WTC11 (cell line): ENCODE measurements around the gene ARMC7. TPM values are rescaled to one million over a fixed set of nuclear protein-coding genes. Genes with fewer than 3 reads are reported as not detected.

Source experiments
- ATAC-seq: fragments of 200-7000 bp; cut with Tn5 transposase; 2 replicates; pipeline ENCODE4 v1.10.0; 2021; ENCODE audit warnings: mild to moderate bottlenecking, moderate library complexity
- CTCF ChIA-PET: fragments of 300-600 bp; sonication (Branson Sonifier 250); formaldehyde crosslinking; loops from one replicate; lab custom pipeline; 2021; ENCODE audit warnings: antibody characterized with exemption; lab: Charles Lee
- POLR2A ChIA-PET: fragments of 350-600 bp; sonication (Branson Sonifier 250); formaldehyde crosslinking; loops from one replicate; lab custom pipeline; 2021; ENCODE audit warnings: antibody characterized with exemption; lab: Charles Lee
- DNase-seq: peaks from one replicate; pipeline ENCODE4 v3.0.0; 2021; ENCODE audit warnings: low spot score
- H3K27ac Mint-ChIP-seq: 2 replicates; pipeline ENCODE4 v1.8.0; 2021; ENCODE audit warnings: mixed read lengths
- H3K27me3 Mint-ChIP-seq: 2 replicates; pipeline ENCODE4 v1.8.0; 2021; ENCODE audit warnings: low read depth, mild to moderate bottlenecking, moderate library complexity, mixed read lengths
- H3K36me3 Mint-ChIP-seq: 2 replicates; pipeline ENCODE4 v1.8.0; 2021; ENCODE audit warnings: mixed read lengths
- H3K4me1 Mint-ChIP-seq: 2 replicates; pipeline ENCODE4 v1.8.0; 2022; ENCODE audit warnings: mixed read lengths
- H3K4me3 Mint-ChIP-seq: 2 replicates; pipeline ENCODE4 v1.8.0; 2021; ENCODE audit warnings: mild to moderate bottlenecking, moderate library complexity, mixed read lengths
- H3K9me3 Mint-ChIP-seq: 2 replicates; pipeline ENCODE4 v1.8.0; 2021; ENCODE audit warnings: mixed read lengths
- ATF3 ChIP-seq: sonication (generic); formaldehyde crosslinking; conservative IDR thresholded peaks from 2 replicates; pipeline ENCODE4 v1.8.1; 2022; ENCODE audit warnings: mild to moderate bottlenecking, missing genetic modification reagents
- CBFB ChIP-seq: sonication (generic); formaldehyde crosslinking; IDR thresholded peaks from 2 replicates; pipeline ENCODE4 v1.8.1; 2022; ENCODE audit warnings: mild to moderate bottlenecking, low read depth, missing genetic modification reagents
- ELF4 ChIP-seq: sonication (generic); formaldehyde crosslinking; IDR thresholded peaks from 2 replicates; pipeline ENCODE4 v1.8.1; 2022; ENCODE audit warnings: low read depth, mild to moderate bottlenecking, moderate library complexity, missing genetic modification reagents
- ESRRA ChIP-seq: sonication (generic); formaldehyde crosslinking; IDR thresholded peaks from 2 replicates; pipeline ENCODE4 v1.8.1; 2022; ENCODE audit warnings: mild to moderate bottlenecking, missing genetic modification reagents, borderline replicate concordance
- FOXP1 ChIP-seq: sonication (generic); formaldehyde crosslinking; IDR thresholded peaks from 2 replicates; pipeline ENCODE4 v1.8.0; 2022; ENCODE audit warnings: missing genetic modification reagents, mild to moderate bottlenecking, moderate library complexity, borderline replicate concordance
- GTF2I ChIP-seq: fragments of 250-450 bp; sonication (Bioruptor Pico); conservative IDR thresholded peaks from 2 replicates; pipeline ENCODE4 v1.4.0; 2021; ENCODE audit warnings: mild to moderate bottlenecking
- MXD4 ChIP-seq: fragments of 250-450 bp; sonication (Bioruptor Pico); IDR thresholded peaks from 2 replicates; pipeline ENCODE4 v1.8.0; 2021; ENCODE audit warnings: mild to moderate bottlenecking, moderate library complexity, borderline replicate concordance
- NR2C2 ChIP-seq: sonication (generic); formaldehyde crosslinking; IDR thresholded peaks from 2 replicates; pipeline ENCODE4 v1.8.0; 2022; ENCODE audit warnings: mild to moderate bottlenecking, missing genetic modification reagents
- NR3C1 ChIP-seq: sonication (generic); formaldehyde crosslinking; conservative IDR thresholded peaks from 2 replicates; pipeline ENCODE4 v1.8.1; 2023; ENCODE audit warnings: low read depth, mild to moderate bottlenecking, missing genetic modification reagents
- OVOL2 ChIP-seq: fragments of 250-450 bp; sonication (Bioruptor Pico); IDR thresholded peaks from 2 replicates; pipeline ENCODE4 v1.9.0; 2021; ENCODE audit warnings: mild to moderate bottlenecking, borderline replicate concordance
- RELA ChIP-seq: sonication (generic); formaldehyde crosslinking; IDR thresholded peaks from 2 replicates; pipeline ENCODE4 v1.8.1; 2022; ENCODE audit warnings: missing genetic modification reagents, mild to moderate bottlenecking, borderline replicate concordance
- SMAD3 ChIP-seq: sonication (generic); formaldehyde crosslinking; IDR thresholded peaks from 2 replicates; pipeline ENCODE4 v1.8.0; 2022; ENCODE audit warnings: missing genetic modification reagents, mild to moderate bottlenecking, borderline replicate concordance
- SOX15 ChIP-seq: fragments of 250-450 bp; sonication (Bioruptor Pico); IDR thresholded peaks from 2 replicates; pipeline ENCODE4 v1.9.0; 2021; ENCODE audit warnings: mild to moderate bottlenecking
- ZNF138 ChIP-seq: sonication (generic); formaldehyde crosslinking; conservative IDR thresholded peaks from 2 replicates; pipeline ENCODE4 v1.8.1; 2022; ENCODE audit warnings: mild to moderate bottlenecking, moderate library complexity, missing genetic modification reagents
- ZNF219 ChIP-seq: sonication (generic); formaldehyde crosslinking; IDR thresholded peaks from 2 replicates; pipeline ENCODE4 v1.8.0; 2023; ENCODE audit warnings: missing genetic modification reagents, mild to moderate bottlenecking, borderline replicate concordance
- ZNF317 ChIP-seq: sonication (generic); formaldehyde crosslinking; IDR thresholded peaks from 2 replicates; pipeline ENCODE4 v1.8.1; 2023; ENCODE audit warnings: low read depth, mild to moderate bottlenecking, moderate library complexity, missing genetic modification reagents, borderline replicate concordance
- ZNF396 ChIP-seq: fragments of 250-450 bp; sonication (Bioruptor Pico); IDR thresholded peaks from 2 replicates; pipeline ENCODE4 v1.8.0; 2021; ENCODE audit warnings: mild to moderate bottlenecking, moderate library complexity, borderline replicate concordance
- ZNF423 ChIP-seq: fragments of 250-450 bp; sonication (Bioruptor Pico); IDR thresholded peaks from 2 replicates; pipeline ENCODE4 v2.1.2; 2022; ENCODE audit warnings: mild to moderate bottlenecking, moderate library complexity
- total RNA-seq: library from RNA; stranded (reverse); gene quantifications from 3 replicates; pipeline ENCODE4 v1.2.3, GENCODE V29; 2021
- TF ChIP-seq, protein P1 (sequence below): sonication (generic); formaldehyde crosslinking; IDR thresholded peaks from 2 replicates; pipeline ENCODE4 v1.8.1; 2022; ENCODE audit warnings: missing genetic modification reagents, borderline replicate concordance
- TF ChIP-seq, protein P2 (sequence below): sonication (generic); formaldehyde crosslinking; IDR thresholded peaks from 2 replicates; pipeline ENCODE4 v1.8.1; 2022; ENCODE audit warnings: low read depth, missing genetic modification reagents, borderline replicate concordance
- TF ChIP-seq, protein P3 (sequence below): sonication (generic); formaldehyde crosslinking; IDR thresholded peaks from 2 replicates; pipeline ENCODE4 v1.8.1; 2023; ENCODE audit warnings: mild to moderate bottlenecking, missing genetic modification reagents, borderline replicate concordance
- TF ChIP-seq, protein P4 (sequence below): sonication (generic); formaldehyde crosslinking; IDR thresholded peaks from 2 replicates; pipeline ENCODE4 v1.8.0; 2022; ENCODE audit warnings: mild to moderate bottlenecking, missing genetic modification reagents
- TF ChIP-seq, protein P5 (sequence below): sonication (generic); formaldehyde crosslinking; IDR thresholded peaks from 2 replicates; pipeline ENCODE4 v1.8.0; 2022; ENCODE audit warnings: mild to moderate bottlenecking, missing genetic modification reagents

ARMC7 gene
- total RNA-seq, 1 experiment from 2014 or later: 13.2 TPM

GRCh38 chr17:75074532-75074931 lies 35.2 kb upstream of the ARMC7 start:
- DNase-seq (no peak), ATAC-seq (no peak)
- H3K27me3 Mint-ChIP-seq: peaks cover 12% of the 10 kb centered on the region
- H3K4me3 Mint-ChIP-seq: no peak overlapping the region
- H3K4me1 Mint-ChIP-seq: peaks cover 17% of the 10 kb centered on the region
- no peaks in the 10 kb centered on the region for H3K9me3 Mint-ChIP-seq
- no peak for TF ChIP-seq ZNF317 (CRISPR knock-in tag)
- TF ChIP-seq FOXP1 (CRISPR knock-in tag): no peak
- TF ChIP-seq NR2C2 (CRISPR knock-in tag): no peak
- TF ChIP-seq, protein P1, sequence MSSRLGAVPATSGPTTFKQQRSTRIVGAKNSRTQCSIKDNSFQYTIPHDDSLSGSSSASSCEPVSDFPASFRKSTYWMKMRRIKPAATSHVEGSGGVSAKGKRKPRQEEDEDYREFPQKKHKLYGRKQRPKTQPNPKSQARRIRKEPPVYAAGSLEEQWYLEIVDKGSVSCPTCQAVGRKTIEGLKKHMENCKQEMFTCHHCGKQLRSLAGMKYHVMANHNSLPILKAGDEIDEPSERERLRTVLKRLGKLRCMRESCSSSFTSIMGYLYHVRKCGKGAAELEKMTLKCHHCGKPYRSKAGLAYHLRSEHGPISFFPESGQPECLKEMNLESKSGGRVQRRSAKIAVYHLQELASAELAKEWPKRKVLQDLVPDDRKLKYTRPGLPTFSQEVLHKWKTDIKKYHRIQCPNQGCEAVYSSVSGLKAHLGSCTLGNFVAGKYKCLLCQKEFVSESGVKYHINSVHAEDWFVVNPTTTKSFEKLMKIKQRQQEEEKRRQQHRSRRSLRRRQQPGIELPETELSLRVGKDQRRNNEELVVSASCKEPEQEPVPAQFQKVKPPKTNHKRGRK (CRISPR knock-in tag): no peak
- TF ChIP-seq ELF4 (CRISPR knock-in tag): no peak
- TF ChIP-seq SOX15 (CRISPR knock-in tag): no peak
- CTCF ChIA-PET: interaction anchor here (0.7 to 2.1 kb wide), 7 partner anchors 9 to 114 kb away, joined by 3 to 7 read pairs (median 3); partner anchors contain the start of gene NT5C
- POLR2A ChIA-PET: no interaction called here
- no peaks in the 10 kb centered on the region for H3K36me3 Mint-ChIP-seq
- no peak overlapping the region for H3K27ac Mint-ChIP-seq

- H3K27ac Mint-ChIP-seq: peak overlapping the region; percentile 45; the same call in 1 of the 2 replicates
- CTCF ChIA-PET: interaction anchor here (0.6 to 3.1 kb wide), 12 partner anchors 8 to 180 kb away, joined by 3 to 16 read pairs (median 6); partner anchors contain the start of gene SLC16A5
These were observed 34.0 kb upstream of the ARMC7 start for GRCh38 chr17:75075597-75076336.

GRCh38 chr17:75077072-75077495 lies 32.7 kb upstream of the ARMC7 start:
- Mint-ChIP-seq H3K36me3 (no peaks in the 10 kb centered on the region), H3K4me3 (peak overlapping the region; percentile 54), H3K4me1 (peaks cover 22% of the 10 kb centered on the region), H3K9me3 (no peaks in the 10 kb centered on the region), H3K27me3 (peaks cover 12% of the 10 kb centered on the region), H3K27ac (no peak overlapping the region)
- DNase-seq: peak; percentile 53
- ChIA-PET POLR2A (interaction anchor here (0.5 to 1.9 kb wide), 4 partner anchors 10 to 107 kb away, joined by 3 to 6 read pairs (median 3); partner anchors contain the start of genes NT5C and SLC16A5), CTCF (interaction anchor here (1.1 to 3.1 kb wide), 10 partner anchors 11 to 163 kb away, joined by 4 to 16 read pairs (median 9); partner anchors contain the start of genes NT5C and SLC16A5)
- ATAC-seq: peak; percentile 46
- TF ChIP-seq ZNF423 (CRISPR knock-in tag) (0 out of 2 replicates have a peak, but pooled peaks have one; percentile 33), NR3C1 (CRISPR knock-in tag) (no peak), RELA (CRISPR knock-in tag) (0 out of 2 replicates have a peak, but pooled peaks have one; percentile 39), ESRRA (CRISPR knock-in tag) (no peak), SOX15 (CRISPR knock-in tag) (no peak), ZNF138 (CRISPR knock-in tag) (no peak)
- TF ChIP-seq, protein P2, sequence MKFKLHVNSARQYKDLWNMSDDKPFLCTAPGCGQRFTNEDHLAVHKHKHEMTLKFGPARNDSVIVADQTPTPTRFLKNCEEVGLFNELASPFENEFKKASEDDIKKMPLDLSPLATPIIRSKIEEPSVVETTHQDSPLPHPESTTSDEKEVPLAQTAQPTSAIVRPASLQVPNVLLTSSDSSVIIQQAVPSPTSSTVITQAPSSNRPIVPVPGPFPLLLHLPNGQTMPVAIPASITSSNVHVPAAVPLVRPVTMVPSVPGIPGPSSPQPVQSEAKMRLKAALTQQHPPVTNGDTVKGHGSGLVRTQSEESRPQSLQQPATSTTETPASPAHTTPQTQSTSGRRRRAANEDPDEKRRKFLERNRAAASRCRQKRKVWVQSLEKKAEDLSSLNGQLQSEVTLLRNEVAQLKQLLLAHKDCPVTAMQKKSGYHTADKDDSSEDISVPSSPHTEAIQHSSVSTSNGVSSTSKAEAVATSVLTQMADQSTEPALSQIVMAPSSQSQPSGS (CRISPR knock-in tag): no peak
- TF ChIP-seq, protein P3, sequence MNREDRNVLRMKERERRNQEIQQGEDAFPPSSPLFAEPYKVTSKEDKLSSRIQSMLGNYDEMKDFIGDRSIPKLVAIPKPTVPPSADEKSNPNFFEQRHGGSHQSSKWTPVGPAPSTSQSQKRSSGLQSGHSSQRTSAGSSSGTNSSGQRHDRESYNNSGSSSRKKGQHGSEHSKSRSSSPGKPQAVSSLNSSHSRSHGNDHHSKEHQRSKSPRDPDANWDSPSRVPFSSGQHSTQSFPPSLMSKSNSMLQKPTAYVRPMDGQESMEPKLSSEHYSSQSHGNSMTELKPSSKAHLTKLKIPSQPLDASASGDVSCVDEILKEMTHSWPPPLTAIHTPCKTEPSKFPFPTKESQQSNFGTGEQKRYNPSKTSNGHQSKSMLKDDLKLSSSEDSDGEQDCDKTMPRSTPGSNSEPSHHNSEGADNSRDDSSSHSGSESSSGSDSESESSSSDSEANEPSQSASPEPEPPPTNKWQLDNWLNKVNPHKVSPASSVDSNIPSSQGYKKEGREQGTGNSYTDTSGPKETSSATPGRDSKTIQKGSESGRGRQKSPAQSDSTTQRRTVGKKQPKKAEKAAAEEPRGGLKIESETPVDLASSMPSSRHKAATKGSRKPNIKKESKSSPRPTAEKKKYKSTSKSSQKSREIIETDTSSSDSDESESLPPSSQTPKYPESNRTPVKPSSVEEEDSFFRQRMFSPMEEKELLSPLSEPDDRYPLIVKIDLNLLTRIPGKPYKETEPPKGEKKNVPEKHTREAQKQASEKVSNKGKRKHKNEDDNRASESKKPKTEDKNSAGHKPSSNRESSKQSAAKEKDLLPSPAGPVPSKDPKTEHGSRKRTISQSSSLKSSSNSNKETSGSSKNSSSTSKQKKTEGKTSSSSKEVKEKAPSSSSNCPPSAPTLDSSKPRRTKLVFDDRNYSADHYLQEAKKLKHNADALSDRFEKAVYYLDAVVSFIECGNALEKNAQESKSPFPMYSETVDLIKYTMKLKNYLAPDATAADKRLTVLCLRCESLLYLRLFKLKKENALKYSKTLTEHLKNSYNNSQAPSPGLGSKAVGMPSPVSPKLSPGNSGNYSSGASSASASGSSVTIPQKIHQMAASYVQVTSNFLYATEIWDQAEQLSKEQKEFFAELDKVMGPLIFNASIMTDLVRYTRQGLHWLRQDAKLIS: no peak

More at GRCh38 chr17:75075597-75076336, 34.0 kb upstream of the ARMC7 start:
- TF ChIP-seq ZNF219 (CRISPR knock-in tag) (no peak), ZNF396 (CRISPR knock-in tag) (no peak), MXD4 (CRISPR knock-in tag) (no peak), GTF2I (CRISPR knock-in tag) (no peak), OVOL2 (CRISPR knock-in tag) (no peak), CBFB (CRISPR knock-in tag) (no peak), SMAD3 (no peak), ATF3 (CRISPR knock-in tag) (no peak)
- TF ChIP-seq, protein P4, sequence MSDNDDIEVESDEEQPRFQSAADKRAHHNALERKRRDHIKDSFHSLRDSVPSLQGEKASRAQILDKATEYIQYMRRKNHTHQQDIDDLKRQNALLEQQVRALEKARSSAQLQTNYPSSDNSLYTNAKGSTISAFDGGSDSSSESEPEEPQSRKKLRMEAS (CRISPR knock-in tag): no peak
- TF ChIP-seq, protein P5, sequence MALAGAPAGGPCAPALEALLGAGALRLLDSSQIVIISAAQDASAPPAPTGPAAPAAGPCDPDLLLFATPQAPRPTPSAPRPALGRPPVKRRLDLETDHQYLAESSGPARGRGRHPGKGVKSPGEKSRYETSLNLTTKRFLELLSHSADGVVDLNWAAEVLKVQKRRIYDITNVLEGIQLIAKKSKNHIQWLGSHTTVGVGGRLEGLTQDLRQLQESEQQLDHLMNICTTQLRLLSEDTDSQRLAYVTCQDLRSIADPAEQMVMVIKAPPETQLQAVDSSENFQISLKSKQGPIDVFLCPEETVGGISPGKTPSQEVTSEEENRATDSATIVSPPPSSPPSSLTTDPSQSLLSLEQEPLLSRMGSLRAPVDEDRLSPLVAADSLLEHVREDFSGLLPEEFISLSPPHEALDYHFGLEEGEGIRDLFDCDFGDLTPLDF (CRISPR knock-in tag): no peak
- peaks cover 12% of the 10 kb centered on the region for H3K27me3 Mint-ChIP-seq
- POLR2A ChIA-PET: no interaction called here
- no peaks in the 10 kb centered on the region for H3K36me3 Mint-ChIP-seq
- H3K4me1 Mint-ChIP-seq: peaks cover 17% of the 10 kb centered on the region
- H3K9me3 Mint-ChIP-seq: no peaks in the 10 kb centered on the region
- DNase-seq (no peak), ATAC-seq (no peak)
- no peak overlapping the region for H3K4me3 Mint-ChIP-seq
